ENCODE results near the gene ZCCHC4. TPM values are rescaled to one million over a fixed set of nuclear protein-coding genes. Genes with fewer than 3 reads are reported as not detected.
A peak's percentile ranks its signal among the peaks of the same experiment; 100 is the strongest.

Gene ZCCHC4
- total and polyA plus RNA-seq, 9 donors: 5.7 to 17.0 (median 9.5) TPM

GRCh38 chr4:25310066-25310802 is 2.3 kb upstream of the ZCCHC4 start:
- H3K27ac ChIP-seq: peak overlapping the region in 1 of 2 donors; percentile 13
- peaks cover 5% of the 10 kb centered on the region for H3K4me1 ChIP-seq (ENCODE audit: insufficient read depth)
- H3K36me3 ChIP-seq: no peaks in the 10 kb centered on the region
- TF ChIP-seq, protein P1, sequence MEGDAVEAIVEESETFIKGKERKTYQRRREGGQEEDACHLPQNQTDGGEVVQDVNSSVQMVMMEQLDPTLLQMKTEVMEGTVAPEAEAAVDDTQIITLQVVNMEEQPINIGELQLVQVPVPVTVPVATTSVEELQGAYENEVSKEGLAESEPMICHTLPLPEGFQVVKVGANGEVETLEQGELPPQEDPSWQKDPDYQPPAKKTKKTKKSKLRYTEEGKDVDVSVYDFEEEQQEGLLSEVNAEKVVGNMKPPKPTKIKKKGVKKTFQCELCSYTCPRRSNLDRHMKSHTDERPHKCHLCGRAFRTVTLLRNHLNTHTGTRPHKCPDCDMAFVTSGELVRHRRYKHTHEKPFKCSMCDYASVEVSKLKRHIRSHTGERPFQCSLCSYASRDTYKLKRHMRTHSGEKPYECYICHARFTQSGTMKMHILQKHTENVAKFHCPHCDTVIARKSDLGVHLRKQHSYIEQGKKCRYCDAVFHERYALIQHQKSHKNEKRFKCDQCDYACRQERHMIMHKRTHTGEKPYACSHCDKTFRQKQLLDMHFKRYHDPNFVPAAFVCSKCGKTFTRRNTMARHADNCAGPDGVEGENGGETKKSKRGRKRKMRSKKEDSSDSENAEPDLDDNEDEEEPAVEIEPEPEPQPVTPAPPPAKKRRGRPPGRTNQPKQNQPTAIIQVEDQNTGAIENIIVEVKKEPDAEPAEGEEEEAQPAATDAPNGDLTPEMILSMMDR (IDR thresholded peaks at IDR 0.05): no peak
- no peak for TF ChIP-seq POLR2A (IDR thresholded peaks at IDR 0.05)
- no peak for TF ChIP-seq EP300 (IDR thresholded peaks at IDR 0.05)
- H3K4me3 ChIP-seq: no peak overlapping the region
- intact Hi-C loops (cut with DNase I): no loop called here
- H3K27me3 ChIP-seq: no peaks in the 10 kb centered on the region
- no peaks in the 10 kb centered on the region for H3K9me3 ChIP-seq
- DNase-seq: no peak
- 64 to 69% (median 66%) methylated on average over 4 of the region's 4 CpGs for WGBS, 3 donors

- H3K27ac ChIP-seq: peak overlapping the region in 1 of 2 donors; percentile 13
- peaks cover 5% of the 10 kb centered on the region for H3K4me1 ChIP-seq (ENCODE audit: insufficient read depth)
- WGBS, 3 donors: 25 to 54% (median 26%) methylated on average over 1 of the region's 1 CpG
- intact Hi-C loops (cut with DNase I): no loop called here
- H3K36me3 ChIP-seq: no peaks in the 10 kb centered on the region
- H3K4me3 ChIP-seq: no peak overlapping the region
- DNase-seq: no peak
- no peaks in the 10 kb centered on the region for H3K27me3 ChIP-seq
- TF ChIP-seq, protein P1 (IDR thresholded peaks at IDR 0.05): no peak
- TF ChIP-seq EP300 (IDR thresholded peaks at IDR 0.05): no peak
- no peak for TF ChIP-seq POLR2A (IDR thresholded peaks at IDR 0.05)
- H3K9me3 ChIP-seq: no peaks in the 10 kb centered on the region
Measured at GRCh38 chr4:25310803-25311166, 1.8 kb upstream of the ZCCHC4 start.

DNA sequence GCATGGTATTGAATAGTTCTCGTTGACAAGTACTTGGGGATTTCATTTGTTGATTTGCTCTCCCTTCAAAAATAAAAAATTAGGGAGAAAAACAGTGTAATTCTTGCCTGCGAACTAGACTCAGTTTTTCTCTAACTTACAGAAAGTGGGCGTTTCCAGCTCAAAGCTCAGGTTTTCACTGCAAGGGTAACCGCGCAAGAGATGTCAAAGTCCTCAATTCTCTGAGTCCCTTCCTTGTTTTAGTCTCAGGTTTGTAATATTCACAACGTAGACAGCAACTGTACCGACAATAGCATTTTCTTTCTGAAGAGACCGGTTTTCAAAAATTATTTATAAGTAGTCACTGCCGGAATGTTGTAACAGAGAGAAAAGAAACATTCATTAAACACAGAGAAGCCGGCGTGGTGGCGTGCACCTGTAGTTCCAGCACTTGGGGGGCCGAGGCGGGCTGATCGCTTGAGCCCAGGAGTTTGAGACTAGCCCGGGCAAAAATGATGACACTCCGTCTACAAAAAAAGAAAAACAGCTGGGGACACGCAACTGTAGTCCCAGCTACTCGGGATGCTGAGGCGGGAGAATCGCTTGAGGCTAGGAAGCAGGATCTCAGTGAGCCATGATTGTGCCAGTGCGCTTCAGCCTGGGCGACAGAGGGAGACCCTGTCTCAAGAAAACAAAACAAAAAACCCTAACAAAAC is 774 bp downstream of the ZCCHC4 start:
- intact Hi-C loops (cut with DNase I): no loop called here
- H3K9me3 ChIP-seq: no peaks in the 10 kb centered on the region

GRCh38 chr4:25320336-25320735 is 7.8 kb downstream of the ZCCHC4 start:
- no peak for DNase-seq
- no peak overlapping the region for H3K4me3 ChIP-seq
- TF ChIP-seq, protein P1 (IDR thresholded peaks at IDR 0.05): no peak
- TF ChIP-seq POLR2A (IDR thresholded peaks at IDR 0.05): no peak
- H3K9me3 ChIP-seq: no peaks in the 10 kb centered on the region
- intact Hi-C loops (cut with DNase I): no loop called here
- 65 to 78% (median 68%) methylated on average over 2 of the region's 2 CpGs for WGBS, 3 donors
- no peaks in the 10 kb centered on the region for H3K27me3 ChIP-seq
- H3K36me3 ChIP-seq: no peaks in the 10 kb centered on the region
- H3K4me1 ChIP-seq (ENCODE audit: insufficient read depth): no peaks in the 10 kb centered on the region
- H3K27ac ChIP-seq: no peak overlapping the region

More for the DNA sequence above, 774 bp downstream of the ZCCHC4 start:
- no peak for DNase-seq
- WGBS, 3 donors: 10 to 23% (median 17%) methylated on average over 23 of the region's 23 CpGs
- Histone ChIP-seq H3K36me3 (no peaks in the 10 kb centered on the region), H3K27me3 (no peaks in the 10 kb centered on the region), H3K27ac (no peak overlapping the region), H3K4me3 (peak overlapping the region; percentile 62), H3K4me1 (ENCODE audit: insufficient read depth) (peaks cover 5% of the 10 kb centered on the region)
- no peak for TF ChIP-seq EP300 (IDR thresholded peaks at IDR 0.05)
- no peak for TF ChIP-seq POLR2A (IDR thresholded peaks at IDR 0.05)
- TF ChIP-seq, protein P1 (IDR thresholded peaks at IDR 0.05): no peak
